Lung (tissue), 12 donors: ENCODE results near the gene LITAF. TPM values are rescaled to one million over a fixed set of nuclear protein-coding genes. Genes with fewer than 3 reads are reported as not detected.

ENCODE experiments used
- ATAC-seq: fragments of 200-7000 bp; cut with Tn5 transposase; one replicate; pipeline ENCODE4 v1.9.1; 2020; ENCODE audit warnings: moderate number of reproducible peaks; ENCODE audit not compliant: insufficient read depth, low FRiP score
- DNase-seq, 3 donors: peaks; one replicate each; pipeline ENCODE4 v3.0.0-alpha.2; 2013 to 2017
- H3K27ac ChIP-seq, 2 donors: one replicate each; pipeline ENCODE4 v1.5.1; 2013; ENCODE audit warnings: mild to moderate bottlenecking in 2 of 2, moderate library complexity in 2 of 2, control low read depth in 1 of 2, inconsistent platforms in 1 of 2, low read depth in 1 of 2, low read length in 1 of 2
- H3K27me3 ChIP-seq, 3 donors: one replicate each; pipeline ENCODE4 v1.5.1; 2013; ENCODE audit warnings: low read length in 2 of 3; ENCODE audit not compliant: control insufficient read depth in 3 of 3, insufficient read depth in 3 of 3
- H3K36me3 ChIP-seq, 4 donors: one replicate each; pipeline ENCODE4 v1.5.1; 2013; ENCODE audit warnings: low read length in 4 of 4, mild to moderate bottlenecking in 1 of 4, moderate library complexity in 1 of 4; ENCODE audit not compliant: control insufficient read depth in 4 of 4, insufficient read depth in 4 of 4
- H3K4me1 ChIP-seq, 5 donors: one replicate each; pipeline ENCODE4 v1.5.1; 2013; ENCODE audit warnings: low read length in 5 of 5, mild to moderate bottlenecking in 2 of 5, moderate library complexity in 1 of 5; ENCODE audit not compliant: control insufficient read depth in 5 of 5, insufficient read depth in 5 of 5
- H3K4me3 ChIP-seq: one replicate; pipeline ENCODE4 v1.5.1; 2013; ENCODE audit warnings: mild to moderate bottlenecking, control low read depth, moderate library complexity
- H3K9ac ChIP-seq, 2 donors: one replicate each; pipeline ENCODE4 v1.5.1; 2013; ENCODE audit warnings: low read length in 2 of 2, control low read depth in 1 of 2; ENCODE audit not compliant: insufficient read depth in 1 of 2
- H3K9me3 ChIP-seq, 4 donors: one replicate each; pipeline ENCODE4 v1.5.1; 2013; ENCODE audit warnings: low read length in 3 of 4, mild to moderate bottlenecking in 1 of 4, moderate library complexity in 1 of 4; ENCODE audit not compliant: control insufficient read depth in 4 of 4, insufficient read depth in 3 of 4
- CTCF ChIP-seq: IDR thresholded peaks from 2 replicates; pipeline ENCODE4 v1.5.1; 2012; ENCODE audit warnings: mild to moderate bottlenecking; ENCODE audit errors: control extremely low read depth, extremely low read depth
- WGBS, 2 donors: extraction: QIAGEN DNeasy Blood & Tissue Kit; methylation state at CpG; one replicate each; pipeline ENCODE4 v1.1.7; 2013; 5-methylcytosine and 5-hydroxymethylcytosine counted together
- polyA plus RNA-seq, 2 donors: library from polyadenylated mRNA; stranded (reverse); fragments of 200-250 nt; gene quantifications; one replicate each; pipeline ENCODE4 v1.2.1, GENCODE V29; 2013
- total RNA-seq, 2 donors: library from RNA; depleted of rRNA in 1 of 2; stranded (reverse); fragments of >200 nt in 1 of 2; gene quantifications; one replicate each; pipeline ENCODE4 v1.2.1, GENCODE V29; 2014 to 2021
- donor health status: control.
- donor health status: control.
- donor health status: Bipolar disorder and iron deficiency.
- donor health status: healthy.
- donor health status: DM: yes; HTN: yes; CAD: no.

LITAF gene
- total and polyA plus RNA-seq, 4 donors: 66.4 to 406 (median 146) TPM

- Histone ChIP-seq H3K9me3 (no peaks in the 10 kb centered on the region), H3K9ac (no peak overlapping the region), H3K27ac (peak overlapping the region in 1 of 2 donors; percentile 2), H3K27me3 (no peaks in the 10 kb centered on the region), H3K36me3 (no peaks in the 10 kb centered on the region), H3K4me1 (peaks cover 0 to 47% (median 17%) of the 10 kb centered on the region in 5 donors), H3K4me3 (no peak overlapping the region)
- TF ChIP-seq CTCF: no peak
- 96% methylated on average over 16 of the region's 16 CpGs for WGBS, 2 donors
- ATAC-seq (no peak), DNase-seq (no peak)
These were observed 40.1 kb upstream of the LITAF start for GRCh38 chr16:11626657-11627291.

DNA sequence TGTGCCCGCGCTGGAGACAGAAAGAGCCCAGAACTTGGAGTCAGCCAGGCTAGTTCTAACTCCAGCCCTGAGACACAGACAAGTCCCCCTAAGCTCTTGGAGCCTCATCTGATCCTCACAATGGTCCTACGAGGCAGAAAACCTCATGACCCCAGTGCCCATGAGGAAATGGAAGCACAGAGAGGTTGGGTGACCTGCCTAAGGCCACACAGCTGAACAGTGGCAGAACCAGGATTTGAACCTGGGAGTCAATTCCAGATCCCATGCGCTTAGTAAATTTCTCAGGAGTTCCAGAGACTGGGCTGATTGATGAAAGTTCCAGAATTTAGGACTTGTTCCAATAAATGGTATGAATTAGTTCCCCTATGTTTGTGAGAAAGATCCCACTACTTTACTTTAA, 39.0 kb upstream of the LITAF start:
- 83 to 92% methylated on average over 4 of the region's 4 CpGs for WGBS, 2 donors
- H3K9ac ChIP-seq: no peak overlapping the region
- ATAC-seq (no peak), DNase-seq (no peak)
- no peak overlapping the region for H3K4me3 ChIP-seq
- no peaks in the 10 kb centered on the region for H3K36me3 ChIP-seq
- peaks cover 0 to 52% (median 17%) of the 10 kb centered on the region in 5 donors for H3K4me1 ChIP-seq
- H3K27me3 ChIP-seq: no peaks in the 10 kb centered on the region
- H3K27ac ChIP-seq: peak overlapping the region in 1 of 2 donors; percentile 4
- TF ChIP-seq CTCF: no peak
- no peaks in the 10 kb centered on the region for H3K9me3 ChIP-seq

GRCh38 chr16:11624636-11625607, 38.2 kb upstream of the LITAF start:
- no peak for TF ChIP-seq CTCF
- peaks cover 0 to 44% (median 12%) of the 10 kb centered on the region in 5 donors for H3K4me1 ChIP-seq
- H3K36me3 ChIP-seq: no peaks in the 10 kb centered on the region
- ATAC-seq: peak; percentile 48
- DNase-seq: no peak
- no peak overlapping the region for H3K4me3 ChIP-seq
- no peaks in the 10 kb centered on the region for H3K27me3 ChIP-seq
- H3K9me3 ChIP-seq: peaks cover 0 to 5% (median 0%) of the 10 kb centered on the region in 4 donors
- 47 to 67% methylated on average over 16 of the region's 16 CpGs for WGBS, 2 donors
- H3K27ac ChIP-seq: peak overlapping the region in 1 of 2 donors; percentile 61
- peak overlapping the region in 1 of 2 donors; percentile 5 for H3K9ac ChIP-seq
